ENCODE data around the gene CAMSAP3. TPM values are rescaled to one million over a fixed set of nuclear protein-coding genes. Genes with fewer than 3 reads are reported as not detected.

CAMSAP3 gene
- total RNA-seq, 4 donors from 2014 or later = 0.15 to 0.16 TPM; not detected in 2

DNA sequence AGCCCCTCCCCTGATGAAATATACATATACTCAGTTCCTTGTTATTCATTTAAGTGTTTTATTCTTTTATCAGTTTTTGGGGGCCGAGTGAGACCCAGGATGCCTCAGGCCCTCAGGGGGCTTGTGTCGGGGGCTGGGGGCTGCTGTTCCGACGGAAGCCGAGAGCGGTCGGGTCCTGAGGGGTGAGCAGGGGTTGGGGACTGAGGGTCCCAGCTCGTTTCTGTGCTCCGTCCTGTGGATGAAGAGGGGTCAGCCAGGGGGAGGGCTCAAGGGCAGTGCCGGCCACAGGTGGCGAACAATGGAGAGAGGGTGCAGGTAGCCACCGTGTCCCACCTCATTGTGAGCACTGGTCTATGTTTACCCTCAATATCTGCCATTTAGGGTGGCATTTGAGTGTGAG, 35.9 kb downstream of the CAMSAP3 start:
- Histone ChIP-seq H3K27me3 (peaks cover 10 to 15% (median 13%) of the 10 kb centered on the region in 3 donors), H3K36me3 (peaks cover 0 to 7% of the 10 kb centered on the region in 2 donors), H3K27ac (no peak overlapping the region), H3K4me3 (no peak overlapping the region), H3K4me1 (peaks cover 21 to 27% of the 10 kb centered on the region in 2 donors), H3K9me3 (no peaks in the 10 kb centered on the region)
- ATAC-seq (no peak), DNase-seq (no peak)
- intact Hi-C loops (cut with DNase I; ENCODE audit: low total_unique reads) (no loop called here), in situ Hi-C loops (cut with MboI; ENCODE audit: low sequenced_read_pairs in 4 of 4) (no loop called here)
- no peak for TF ChIP-seq POLR2A (IDR thresholded peaks at IDR 0.05)
- TF ChIP-seq, protein P1, sequence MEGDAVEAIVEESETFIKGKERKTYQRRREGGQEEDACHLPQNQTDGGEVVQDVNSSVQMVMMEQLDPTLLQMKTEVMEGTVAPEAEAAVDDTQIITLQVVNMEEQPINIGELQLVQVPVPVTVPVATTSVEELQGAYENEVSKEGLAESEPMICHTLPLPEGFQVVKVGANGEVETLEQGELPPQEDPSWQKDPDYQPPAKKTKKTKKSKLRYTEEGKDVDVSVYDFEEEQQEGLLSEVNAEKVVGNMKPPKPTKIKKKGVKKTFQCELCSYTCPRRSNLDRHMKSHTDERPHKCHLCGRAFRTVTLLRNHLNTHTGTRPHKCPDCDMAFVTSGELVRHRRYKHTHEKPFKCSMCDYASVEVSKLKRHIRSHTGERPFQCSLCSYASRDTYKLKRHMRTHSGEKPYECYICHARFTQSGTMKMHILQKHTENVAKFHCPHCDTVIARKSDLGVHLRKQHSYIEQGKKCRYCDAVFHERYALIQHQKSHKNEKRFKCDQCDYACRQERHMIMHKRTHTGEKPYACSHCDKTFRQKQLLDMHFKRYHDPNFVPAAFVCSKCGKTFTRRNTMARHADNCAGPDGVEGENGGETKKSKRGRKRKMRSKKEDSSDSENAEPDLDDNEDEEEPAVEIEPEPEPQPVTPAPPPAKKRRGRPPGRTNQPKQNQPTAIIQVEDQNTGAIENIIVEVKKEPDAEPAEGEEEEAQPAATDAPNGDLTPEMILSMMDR (IDR thresholded peaks at IDR 0.05 in 4 of 5, conservative IDR thresholded peaks at IDR 0.05 in 1 of 5) = no peak

DNA sequence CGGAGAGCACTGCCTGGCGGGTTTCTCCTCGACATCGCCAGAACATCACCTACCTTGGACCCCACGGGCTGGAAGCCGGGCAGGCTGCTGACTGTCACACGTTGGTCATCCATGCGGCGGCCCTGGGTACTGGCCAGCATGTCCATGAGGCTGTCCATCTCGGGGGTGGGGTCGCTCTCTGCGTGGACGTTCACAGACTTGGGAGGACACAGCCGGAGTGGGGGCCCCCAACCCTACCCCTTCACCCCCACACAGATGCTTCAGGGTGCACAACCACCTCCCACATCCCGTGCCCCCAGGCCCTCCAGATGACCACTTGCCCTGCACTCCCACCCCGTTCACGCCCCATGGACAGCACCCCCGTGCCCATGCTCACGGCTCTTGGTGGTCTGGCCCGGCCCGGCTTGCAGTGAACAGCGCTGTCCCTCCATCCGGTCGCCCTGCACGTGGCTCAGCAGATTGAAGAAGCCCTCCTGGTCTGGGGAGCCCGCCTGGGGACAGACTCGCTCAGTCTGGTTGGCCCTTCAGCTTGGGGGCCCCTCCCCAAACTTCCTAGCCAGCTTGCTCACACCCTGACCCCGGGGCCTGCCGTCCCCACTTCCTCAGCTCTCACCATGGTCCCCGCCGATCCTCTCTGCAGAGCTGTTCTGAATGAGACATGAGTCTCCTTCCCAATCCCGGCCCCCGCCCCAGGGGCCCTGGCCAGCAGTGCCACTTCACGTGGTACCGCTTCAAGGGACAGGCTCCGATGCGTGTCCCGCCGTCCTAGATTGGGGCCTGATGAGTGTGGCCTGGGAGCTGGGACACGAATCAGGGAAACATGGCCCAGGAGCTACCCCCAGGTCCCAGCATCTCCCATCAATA, 36.9 kb downstream of the CAMSAP3 start:
- H3K27me3 ChIP-seq = peaks cover 20 to 25% (median 23%) of the 10 kb centered on the region in 3 donors
- no peak overlapping the region for H3K4me3 ChIP-seq
- intact Hi-C loops (cut with DNase I; ENCODE audit: low total_unique reads) (no loop called here), in situ Hi-C loops (cut with MboI; ENCODE audit: low sequenced_read_pairs in 4 of 4) (no loop called here)
- H3K4me1 ChIP-seq = peaks cover 21 to 24% of the 10 kb centered on the region in 2 donors
- no peaks in the 10 kb centered on the region for H3K36me3 ChIP-seq
- H3K27ac ChIP-seq = no peak overlapping the region
- no peak for DNase-seq
- TF ChIP-seq POLR2A (IDR thresholded peaks at IDR 0.05) = no peak
- TF ChIP-seq, protein P1 (IDR thresholded peaks at IDR 0.05 in 4 of 5, conservative IDR thresholded peaks at IDR 0.05 in 1 of 5) = no peak
- no peak for ATAC-seq
- H3K9me3 ChIP-seq = no peaks in the 10 kb centered on the region

DNA sequence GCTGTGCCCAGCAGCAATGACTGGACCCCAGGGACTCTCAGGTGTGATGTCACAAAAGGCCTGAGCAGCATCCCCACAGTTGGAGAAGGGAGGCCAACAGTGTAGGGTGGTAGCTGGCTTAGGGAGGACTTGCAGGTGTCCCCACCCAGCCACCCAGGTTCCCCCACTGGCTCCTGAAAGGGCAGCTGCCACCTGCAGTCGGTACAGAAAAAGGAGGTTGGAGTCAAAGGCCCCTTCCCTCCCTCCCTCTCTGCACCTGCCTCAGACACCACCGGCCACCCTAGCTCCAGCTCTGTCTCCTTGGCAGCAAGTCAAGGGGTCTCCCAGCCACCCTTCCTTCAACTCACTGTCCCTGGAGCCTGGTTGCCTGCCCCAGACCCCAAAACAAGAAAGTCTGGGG, 38.0 kb downstream of the CAMSAP3 start, which contains the start of gene PCP2:
Gene PCP2, minus strand, starts transcription at position 22 of the 400 bp plus-strand sequence. CDS start 262 bp downstream, outside the sequence.
- in situ Hi-C loops (cut with MboI; ENCODE audit: low sequenced_read_pairs in 4 of 4) (no loop called here), intact Hi-C loops (cut with DNase I; ENCODE audit: low total_unique reads) (no loop called here)
- Histone ChIP-seq H3K9me3 (no peaks in the 10 kb centered on the region), H3K4me1 (peaks cover 10 to 13% of the 10 kb centered on the region in 2 donors), H3K27me3 (peaks cover 30 to 36% (median 32%) of the 10 kb centered on the region in 3 donors), H3K4me3 (no peak within 1 kb of the TSS), H3K27ac (no peak within 1 kb of the TSS), H3K36me3 (no peaks in the 10 kb centered on the region)
- TF ChIP-seq, protein P1 (IDR thresholded peaks at IDR 0.05 in 4 of 5, conservative IDR thresholded peaks at IDR 0.05 in 1 of 5) = no peak
- no peak for TF ChIP-seq POLR2A (IDR thresholded peaks at IDR 0.05)
- no peak for DNase-seq
- no peak for ATAC-seq

DNA sequence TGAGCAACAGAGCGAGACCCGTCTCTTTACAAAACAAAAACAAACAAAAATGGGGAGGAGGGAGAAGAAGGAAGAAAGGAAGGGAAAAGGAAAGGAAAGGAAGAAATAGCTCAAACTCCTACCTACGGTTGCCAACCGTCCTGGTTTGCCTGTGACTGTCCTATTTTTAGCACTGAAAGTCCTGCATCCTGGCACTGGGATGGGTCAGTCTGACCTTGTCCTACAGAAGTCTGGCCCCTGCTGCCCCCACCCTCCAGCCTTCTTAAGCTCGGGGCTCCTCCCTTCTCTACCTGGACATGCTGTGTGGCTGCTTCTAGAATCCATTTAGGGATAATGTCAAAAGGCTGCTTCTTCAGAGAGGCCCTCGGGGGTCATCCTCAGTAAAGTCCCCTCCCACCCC, 40.0 kb downstream of the CAMSAP3 start:
- in situ Hi-C loops (cut with MboI; ENCODE audit: low sequenced_read_pairs in 4 of 4) = no loop called here

More for the DNA sequence above, 40.0 kb downstream of the CAMSAP3 start:
- Histone ChIP-seq H3K36me3 (no peaks in the 10 kb centered on the region), H3K27ac (no peak overlapping the region), H3K9me3 (no peaks in the 10 kb centered on the region), H3K4me1 (peaks cover 3 to 5% of the 10 kb centered on the region in 2 donors), H3K4me3 (no peak overlapping the region), H3K27me3 (peaks cover 30 to 42% (median 32%) of the 10 kb centered on the region in 3 donors)
- TF ChIP-seq, protein P1 (IDR thresholded peaks at IDR 0.05 in 4 of 5, conservative IDR thresholded peaks at IDR 0.05 in 1 of 5) = no peak
- TF ChIP-seq POLR2A (IDR thresholded peaks at IDR 0.05) = no peak
- DNase-seq (no peak), ATAC-seq (no peak)
- intact Hi-C loops (cut with DNase I; ENCODE audit: low total_unique reads) = no loop called here

Data from gastrocnemius medialis (tissue), 4 donors.